ENCODE results near the gene COL4A1. TPM values are rescaled to one million over a fixed set of nuclear protein-coding genes. Genes with fewer than 3 reads are reported as not detected.

The COL4A1 gene
- total RNA-seq, 1 donor from 2014 or later, result 178 TPM

DNA sequence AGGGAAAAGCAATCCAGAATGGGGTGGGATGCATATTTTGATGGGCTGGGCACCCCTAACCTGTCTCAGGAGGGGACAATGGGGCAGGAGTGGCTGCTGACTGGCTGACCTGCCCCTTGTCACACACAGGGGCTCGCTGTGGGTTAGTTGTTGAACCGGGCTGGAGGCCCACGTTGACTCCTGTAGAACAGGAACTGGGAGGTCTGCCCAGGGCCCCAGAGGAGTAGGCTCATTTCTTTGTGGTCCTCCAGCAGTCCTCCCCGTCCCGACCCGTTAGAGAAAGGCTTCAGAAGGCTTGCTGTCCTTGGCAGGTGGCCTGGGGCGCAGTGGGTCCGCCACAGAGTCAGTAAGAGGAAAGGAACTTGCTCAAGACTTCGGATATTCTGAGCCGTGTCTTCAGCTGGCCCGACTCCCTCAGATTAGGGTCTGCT, 70.1 kb downstream of the COL4A1 start:
- Histone ChIP-seq H3K9me3 (no peaks in the 10 kb centered on the region), H3K27me3 (no peaks in the 10 kb centered on the region), H3K27ac (peak overlapping the region; percentile 52), H3K36me3 (no peaks in the 10 kb centered on the region), H3K4me1 (peaks cover 60% of the 10 kb centered on the region), H3K4me3 (no peak overlapping the region)
- intact Hi-C loops (cut with DNase I), result loop anchor here (5.0 kb wide), 1 partner anchor 170 kb away; no protein-coding TSS in a partner anchor
- peak in 1 of 2 donors; percentile 87 for DNase-seq (ENCODE audit: extremely low spot score in 2 of 2)
- TF ChIP-seq, protein P1, sequence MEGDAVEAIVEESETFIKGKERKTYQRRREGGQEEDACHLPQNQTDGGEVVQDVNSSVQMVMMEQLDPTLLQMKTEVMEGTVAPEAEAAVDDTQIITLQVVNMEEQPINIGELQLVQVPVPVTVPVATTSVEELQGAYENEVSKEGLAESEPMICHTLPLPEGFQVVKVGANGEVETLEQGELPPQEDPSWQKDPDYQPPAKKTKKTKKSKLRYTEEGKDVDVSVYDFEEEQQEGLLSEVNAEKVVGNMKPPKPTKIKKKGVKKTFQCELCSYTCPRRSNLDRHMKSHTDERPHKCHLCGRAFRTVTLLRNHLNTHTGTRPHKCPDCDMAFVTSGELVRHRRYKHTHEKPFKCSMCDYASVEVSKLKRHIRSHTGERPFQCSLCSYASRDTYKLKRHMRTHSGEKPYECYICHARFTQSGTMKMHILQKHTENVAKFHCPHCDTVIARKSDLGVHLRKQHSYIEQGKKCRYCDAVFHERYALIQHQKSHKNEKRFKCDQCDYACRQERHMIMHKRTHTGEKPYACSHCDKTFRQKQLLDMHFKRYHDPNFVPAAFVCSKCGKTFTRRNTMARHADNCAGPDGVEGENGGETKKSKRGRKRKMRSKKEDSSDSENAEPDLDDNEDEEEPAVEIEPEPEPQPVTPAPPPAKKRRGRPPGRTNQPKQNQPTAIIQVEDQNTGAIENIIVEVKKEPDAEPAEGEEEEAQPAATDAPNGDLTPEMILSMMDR (IDR thresholded peaks at IDR 0.05), result no peak
- no peak for TF ChIP-seq POLR2A (IDR thresholded peaks at IDR 0.05)
- TF ChIP-seq POLR2AphosphoS5 (IDR thresholded peaks at IDR 0.05; ENCODE audit: insufficient read depth in 1 of 2, low read depth in 1 of 2), result no peak

DNA sequence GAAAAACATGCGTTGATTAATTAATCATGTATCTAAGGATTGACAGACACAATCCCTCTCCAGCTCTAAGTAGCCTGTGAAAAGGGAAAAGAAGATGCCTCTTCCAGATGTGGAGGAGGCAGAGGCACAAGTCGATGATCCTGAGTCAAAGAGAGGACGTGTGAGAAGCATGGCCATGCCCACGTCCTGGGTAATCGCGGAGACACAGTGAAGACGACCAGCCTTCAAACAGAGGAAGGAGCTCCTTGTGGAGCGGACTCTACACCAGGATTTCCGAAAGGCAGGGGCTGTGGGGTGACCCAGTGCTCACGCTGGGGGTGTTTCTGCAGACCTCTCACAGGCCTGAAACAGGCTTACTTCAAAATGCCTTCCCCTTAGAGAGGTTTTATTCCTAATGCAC, 70.5 kb downstream of the COL4A1 start:
- peak in 1 of 2 donors; percentile 71 for DNase-seq (ENCODE audit: extremely low spot score in 2 of 2)
- intact Hi-C loops (cut with DNase I), result loop anchor here (5.0 kb wide), 1 partner anchor 171 kb away; no protein-coding TSS in a partner anchor
- Histone ChIP-seq H3K36me3 (no peaks in the 10 kb centered on the region), H3K4me3 (no peak overlapping the region), H3K9me3 (no peaks in the 10 kb centered on the region), H3K27ac (peak overlapping the region; percentile 52), H3K4me1 (peaks cover 60% of the 10 kb centered on the region), H3K27me3 (no peaks in the 10 kb centered on the region)
- TF ChIP-seq POLR2A (IDR thresholded peaks at IDR 0.05) (no peak), POLR2AphosphoS5 (IDR thresholded peaks at IDR 0.05; ENCODE audit: insufficient read depth in 1 of 2, low read depth in 1 of 2) (no peak)
- TF ChIP-seq, protein P1 (IDR thresholded peaks at IDR 0.05), result no peak

DNA sequence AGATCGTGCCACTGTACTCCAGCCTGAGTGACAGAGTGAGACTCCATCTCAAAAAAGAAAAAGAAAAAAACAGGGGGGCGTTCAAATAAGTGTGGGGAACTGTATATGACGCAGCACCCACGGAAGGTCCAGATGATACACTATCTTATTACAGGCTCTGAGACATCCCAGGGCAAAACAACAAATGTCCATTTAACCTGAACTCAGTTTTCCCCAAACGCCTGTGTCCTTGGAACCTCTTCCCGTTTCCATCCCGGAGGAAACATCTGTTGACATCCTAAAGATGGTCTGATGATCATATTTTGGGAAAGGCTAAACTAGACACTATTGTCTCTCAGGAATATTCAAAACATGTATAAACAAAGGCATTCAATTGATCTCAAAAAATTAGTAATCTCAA, 72.4 kb downstream of the COL4A1 start:
- intact Hi-C loops (cut with DNase I), result no loop called here

DNA sequence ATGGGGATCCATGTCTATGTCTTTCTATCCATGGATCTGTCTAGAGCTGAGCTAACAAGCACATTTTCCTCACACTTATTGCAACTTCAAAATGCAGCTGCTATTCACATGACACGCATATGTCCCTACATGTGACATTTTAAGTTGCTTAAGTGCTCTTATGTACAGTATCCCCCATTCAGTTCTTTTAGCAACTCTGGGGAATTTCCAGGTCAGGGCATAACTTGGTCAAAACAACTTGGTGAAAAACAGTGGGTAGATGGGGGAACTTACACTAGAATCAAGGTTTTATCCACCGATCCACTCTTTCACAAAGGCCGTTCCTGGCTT, 73.0 kb downstream of the COL4A1 start:
- Histone ChIP-seq H3K4me3 (peak overlapping the region in 1 of 2 donors; percentile 20), H3K27ac (peak overlapping the region; percentile 80)

More for the DNA sequence above, 72.4 kb downstream of the COL4A1 start:
- TF ChIP-seq, protein P1 (IDR thresholded peaks at IDR 0.05), result no peak
- TF ChIP-seq POLR2A (IDR thresholded peaks at IDR 0.05) (no peak), POLR2AphosphoS5 (IDR thresholded peaks at IDR 0.05; ENCODE audit: insufficient read depth in 1 of 2, low read depth in 1 of 2) (no peak)
- peak in 1 of 2 donors; percentile 52 for DNase-seq (ENCODE audit: extremely low spot score in 2 of 2)
- Histone ChIP-seq H3K4me1 (peaks cover 60% of the 10 kb centered on the region), H3K36me3 (no peaks in the 10 kb centered on the region), H3K27me3 (no peaks in the 10 kb centered on the region), H3K4me3 (no peak overlapping the region), H3K27ac (peak overlapping the region; percentile 80), H3K9me3 (no peaks in the 10 kb centered on the region)

More for the DNA sequence above, 73.0 kb downstream of the COL4A1 start:
- Histone ChIP-seq H3K9me3 (no peaks in the 10 kb centered on the region), H3K36me3 (no peaks in the 10 kb centered on the region), H3K4me1 (peaks cover 56% of the 10 kb centered on the region), H3K27me3 (no peaks in the 10 kb centered on the region)
- DNase-seq (ENCODE audit: extremely low spot score in 2 of 2), result peak in 1 of 2 donors; percentile 80
- no peak for TF ChIP-seq POLR2A (IDR thresholded peaks at IDR 0.05)
- TF ChIP-seq, protein P1 (IDR thresholded peaks at IDR 0.05), result no peak
- TF ChIP-seq POLR2AphosphoS5 (IDR thresholded peaks at IDR 0.05; ENCODE audit: insufficient read depth in 1 of 2, low read depth in 1 of 2), result no peak
- intact Hi-C loops (cut with DNase I), result no loop called here

Measured in vagina (tissue), 2 donors.